Stimulated activated naive CD8-positive, alpha-beta T cell treated with anti-CD3 and anti-CD28 coated beads, Interleukin-15, Interleukin-2, amounts not matched to agents 100 ng/mL and 50 ng/mL, for 24 hours (primary cell): Measurements from ENCODE around the gene KCNJ1.

ENCODE experiments used
- H3K27ac Mint-ChIP-seq: one replicate; pipeline ENCODE4 v1.8.0; 2021; ENCODE audit warnings: mild to moderate bottlenecking, mixed read lengths
- H3K27me3 Mint-ChIP-seq: one replicate; pipeline ENCODE4 v1.8.0; 2021; ENCODE audit warnings: mixed read lengths
- H3K36me3 Mint-ChIP-seq: one replicate; pipeline ENCODE4 v1.8.0; 2021; ENCODE audit warnings: low read depth, mixed read lengths
- H3K4me1 Mint-ChIP-seq: one replicate; pipeline ENCODE4 v1.8.0; 2021; ENCODE audit warnings: low read depth, mixed read lengths
- H3K4me3 Mint-ChIP-seq: one replicate; pipeline ENCODE4 v1.8.0; 2021; ENCODE audit warnings: mild to moderate bottlenecking, mixed read lengths
- H3K9me3 Mint-ChIP-seq: one replicate; pipeline ENCODE4 v1.8.0; 2021; ENCODE audit warnings: mixed read lengths

KCNJ1 gene

GRCh38 chr11:128810784-128811514 is 56.1 kb downstream of the KCNJ1 start:
- Mint-ChIP-seq H3K27ac (peak overlapping the region; percentile 26), H3K9me3 (no peaks in the 10 kb centered on the region), H3K27me3 (no peaks in the 10 kb centered on the region), H3K4me3 (no peak overlapping the region), H3K36me3 (peaks cover 46% of the 10 kb centered on the region), H3K4me1 (peaks cover 29% of the 10 kb centered on the region)

- peaks cover 53% of the 10 kb centered on the region for H3K36me3 Mint-ChIP-seq
- no peak overlapping the region for H3K27ac Mint-ChIP-seq
- H3K27me3 Mint-ChIP-seq, result no peaks in the 10 kb centered on the region
- peaks cover 36% of the 10 kb centered on the region for H3K4me1 Mint-ChIP-seq
- no peak overlapping the region for H3K4me3 Mint-ChIP-seq
- no peaks in the 10 kb centered on the region for H3K9me3 Mint-ChIP-seq
Measured at GRCh38 chr11:128809128-128809527, 58.0 kb downstream of the KCNJ1 start.

- H3K36me3 Mint-ChIP-seq, result peaks cover 55% of the 10 kb centered on the region
- H3K4me1 Mint-ChIP-seq, result peaks cover 41% of the 10 kb centered on the region
- no peaks in the 10 kb centered on the region for H3K9me3 Mint-ChIP-seq
- H3K4me3 Mint-ChIP-seq, result no peak overlapping the region
- H3K27ac Mint-ChIP-seq, result no peak overlapping the region
- no peaks in the 10 kb centered on the region for H3K27me3 Mint-ChIP-seq
Measured at GRCh38 chr11:128807909-128808308, 59.2 kb downstream of the KCNJ1 start.

DNA sequence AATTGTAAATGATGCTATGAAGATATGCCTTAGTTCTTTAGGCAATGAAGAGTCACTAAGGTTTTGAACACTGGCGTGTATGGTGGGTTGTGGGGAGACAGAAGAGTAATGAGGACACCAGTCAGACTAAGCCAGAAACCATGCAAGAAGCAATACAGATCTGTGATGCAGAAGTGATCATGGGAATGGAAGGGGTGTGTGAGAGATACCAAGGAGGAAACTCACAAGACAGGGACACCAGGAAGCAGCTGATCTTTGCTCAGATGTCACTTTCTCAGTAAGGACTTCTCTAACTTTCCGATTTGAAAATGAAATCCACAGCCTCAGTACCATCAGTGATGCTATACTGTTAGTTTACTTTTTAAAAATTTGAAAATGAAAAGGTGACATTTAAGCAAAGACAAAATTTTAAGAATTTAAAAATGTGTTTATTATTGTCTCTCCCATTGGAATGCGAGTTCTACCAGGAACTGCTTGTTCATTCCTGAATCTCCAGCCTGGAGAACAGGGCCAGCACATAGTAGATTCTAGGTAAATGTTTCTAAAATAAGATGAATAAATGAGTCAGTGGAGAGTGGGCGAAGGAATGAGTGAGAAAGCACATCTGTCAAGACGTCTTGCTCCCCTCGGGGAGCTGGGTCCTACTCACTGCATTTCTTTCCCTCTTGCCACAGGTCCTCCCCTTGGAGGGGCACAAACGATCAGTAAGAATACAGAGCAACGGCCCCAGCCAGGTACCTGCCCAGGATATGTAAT is 60.4 kb downstream of the KCNJ1 start:
- Mint-ChIP-seq H3K4me3 (no peak overlapping the region), H3K36me3 (peaks cover 55% of the 10 kb centered on the region), H3K9me3 (no peaks in the 10 kb centered on the region), H3K4me1 (peaks cover 43% of the 10 kb centered on the region), H3K27me3 (no peaks in the 10 kb centered on the region), H3K27ac (peak overlapping the region; percentile 14)

GRCh38 chr11:128804481-128804880 is 62.6 kb downstream of the KCNJ1 start:
- Mint-ChIP-seq H3K4me3 (no peak overlapping the region), H3K4me1 (peaks cover 42% of the 10 kb centered on the region), H3K27me3 (no peaks in the 10 kb centered on the region), H3K27ac (no peak overlapping the region), H3K36me3 (peaks cover 34% of the 10 kb centered on the region), H3K9me3 (no peaks in the 10 kb centered on the region)

- Mint-ChIP-seq H3K4me1 (peaks cover 34% of the 10 kb centered on the region), H3K4me3 (no peak overlapping the region), H3K27ac (peak overlapping the region; percentile 28), H3K36me3 (peaks cover 27% of the 10 kb centered on the region), H3K9me3 (no peaks in the 10 kb centered on the region), H3K27me3 (no peaks in the 10 kb centered on the region)
Measured at GRCh38 chr11:128803449-128804245, 63.4 kb downstream of the KCNJ1 start.

- no peaks in the 10 kb centered on the region for H3K27me3 Mint-ChIP-seq
- no peak overlapping the region for H3K4me3 Mint-ChIP-seq
- H3K9me3 Mint-ChIP-seq, result no peaks in the 10 kb centered on the region
- H3K4me1 Mint-ChIP-seq, result peaks cover 34% of the 10 kb centered on the region
- H3K27ac Mint-ChIP-seq, result peak overlapping the region; percentile 7
- peaks cover 30% of the 10 kb centered on the region for H3K36me3 Mint-ChIP-seq
Measured at GRCh38 chr11:128803011-128803410, 64.1 kb downstream of the KCNJ1 start.

GRCh38 chr11:128802358-128802981 is 64.6 kb downstream of the KCNJ1 start:
- H3K4me1 Mint-ChIP-seq, result peaks cover 34% of the 10 kb centered on the region
- H3K9me3 Mint-ChIP-seq, result no peaks in the 10 kb centered on the region
- H3K4me3 Mint-ChIP-seq, result no peak overlapping the region
- no peak overlapping the region for H3K27ac Mint-ChIP-seq
- no peaks in the 10 kb centered on the region for H3K27me3 Mint-ChIP-seq
- H3K36me3 Mint-ChIP-seq, result peaks cover 36% of the 10 kb centered on the region

GRCh38 chr11:128800871-128801417 is 66.2 kb downstream of the KCNJ1 start:
- Mint-ChIP-seq H3K4me1 (peaks cover 25% of the 10 kb centered on the region), H3K36me3 (peaks cover 38% of the 10 kb centered on the region), H3K27me3 (no peaks in the 10 kb centered on the region), H3K4me3 (no peak overlapping the region), H3K9me3 (no peaks in the 10 kb centered on the region), H3K27ac (peak overlapping the region; percentile 28)

DNA sequence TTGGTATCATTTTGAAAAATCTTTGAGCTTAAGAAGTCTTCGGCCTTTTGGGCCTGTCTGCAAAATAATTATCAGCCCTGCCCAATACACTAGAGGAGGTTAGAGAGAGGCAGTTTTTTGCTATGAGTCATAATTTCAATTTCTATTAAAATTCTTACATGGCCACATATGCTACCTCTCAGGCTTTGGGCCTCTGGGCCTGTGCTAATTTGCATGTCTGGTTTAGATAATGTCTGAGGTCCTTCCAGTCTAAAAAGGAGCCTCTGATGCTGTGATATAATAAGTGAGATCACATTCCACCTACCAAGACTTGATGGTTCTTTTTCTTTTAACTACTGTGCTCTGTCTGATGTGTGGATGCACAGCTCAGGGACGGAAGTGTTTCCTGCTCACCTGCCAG is 70.8 kb downstream of the KCNJ1 start:
- Mint-ChIP-seq H3K4me3 (no peak overlapping the region), H3K4me1 (peaks cover 10% of the 10 kb centered on the region), H3K9me3 (no peaks in the 10 kb centered on the region), H3K27me3 (no peaks in the 10 kb centered on the region), H3K27ac (no peak overlapping the region), H3K36me3 (peaks cover 35% of the 10 kb centered on the region)

DNA sequence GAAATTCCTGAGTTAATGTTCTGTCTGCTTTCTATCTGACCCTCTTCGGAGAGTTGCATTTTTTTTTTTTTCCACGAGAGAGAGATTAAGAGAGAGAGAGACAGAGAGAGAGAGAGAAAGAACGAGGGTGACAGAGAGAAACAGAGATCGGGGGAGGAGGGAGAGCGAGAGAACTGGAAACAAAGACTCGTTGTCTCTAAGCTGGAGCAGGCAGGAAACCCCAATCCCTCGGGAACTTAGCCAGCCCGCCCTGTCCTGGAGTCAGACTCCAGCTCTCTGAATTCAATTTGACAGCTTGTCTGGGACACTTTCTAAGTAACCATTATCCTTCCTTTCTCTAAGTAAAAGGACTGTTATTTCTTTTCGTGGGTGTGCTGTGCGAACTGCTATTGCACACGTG is 76.9 kb downstream of the KCNJ1 start:
- no peak overlapping the region for H3K27ac Mint-ChIP-seq
- H3K4me3 Mint-ChIP-seq, result no peak overlapping the region
- H3K4me1 Mint-ChIP-seq, result no peaks in the 10 kb centered on the region
- H3K9me3 Mint-ChIP-seq, result no peaks in the 10 kb centered on the region
- peaks cover 35% of the 10 kb centered on the region for H3K36me3 Mint-ChIP-seq
- H3K27me3 Mint-ChIP-seq, result no peaks in the 10 kb centered on the region

- H3K36me3 Mint-ChIP-seq, result peaks cover 33% of the 10 kb centered on the region
- H3K9me3 Mint-ChIP-seq, result no peaks in the 10 kb centered on the region
- no peaks in the 10 kb centered on the region for H3K4me1 Mint-ChIP-seq
- H3K4me3 Mint-ChIP-seq, result no peak overlapping the region
- H3K27me3 Mint-ChIP-seq, result no peaks in the 10 kb centered on the region
- no peak overlapping the region for H3K27ac Mint-ChIP-seq
Measured at GRCh38 chr11:128789497-128790150, 77.5 kb downstream of the KCNJ1 start.
